ENCODE results near the gene NR2F2.

DNA sequence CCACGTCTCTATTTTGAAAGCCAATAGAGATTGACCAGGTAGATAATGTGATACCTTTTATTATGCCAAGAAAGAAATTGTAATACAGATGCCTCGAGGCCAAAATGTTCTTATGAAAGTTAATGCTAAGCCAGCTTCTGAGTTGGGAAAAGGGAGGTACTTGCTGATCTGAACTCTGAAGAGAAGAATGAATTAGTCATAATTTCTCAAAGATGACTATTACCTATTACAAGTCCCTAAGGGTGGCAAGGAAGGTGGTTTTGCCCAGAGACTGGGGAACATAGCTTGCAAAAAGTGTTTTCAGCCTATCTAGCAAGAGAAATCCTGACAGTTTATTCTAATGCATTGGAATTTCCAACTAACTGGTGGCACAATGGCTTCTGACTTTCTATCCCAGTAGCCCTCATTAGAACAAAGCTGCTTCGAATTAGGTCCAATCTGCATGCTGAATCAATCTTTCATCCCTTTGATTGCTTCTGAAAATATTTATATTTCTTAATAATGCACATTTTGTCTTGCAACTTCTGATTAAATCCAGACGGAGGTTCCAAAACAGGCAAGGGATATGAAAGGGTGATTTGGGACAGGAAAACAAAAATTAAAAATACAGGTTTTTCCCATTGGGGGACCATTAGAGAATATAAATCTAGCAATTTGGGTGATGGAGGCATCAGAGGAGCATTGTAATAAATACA is 17.7 kb upstream of the NR2F2 start:
- TF ChIP-seq, protein P1, sequence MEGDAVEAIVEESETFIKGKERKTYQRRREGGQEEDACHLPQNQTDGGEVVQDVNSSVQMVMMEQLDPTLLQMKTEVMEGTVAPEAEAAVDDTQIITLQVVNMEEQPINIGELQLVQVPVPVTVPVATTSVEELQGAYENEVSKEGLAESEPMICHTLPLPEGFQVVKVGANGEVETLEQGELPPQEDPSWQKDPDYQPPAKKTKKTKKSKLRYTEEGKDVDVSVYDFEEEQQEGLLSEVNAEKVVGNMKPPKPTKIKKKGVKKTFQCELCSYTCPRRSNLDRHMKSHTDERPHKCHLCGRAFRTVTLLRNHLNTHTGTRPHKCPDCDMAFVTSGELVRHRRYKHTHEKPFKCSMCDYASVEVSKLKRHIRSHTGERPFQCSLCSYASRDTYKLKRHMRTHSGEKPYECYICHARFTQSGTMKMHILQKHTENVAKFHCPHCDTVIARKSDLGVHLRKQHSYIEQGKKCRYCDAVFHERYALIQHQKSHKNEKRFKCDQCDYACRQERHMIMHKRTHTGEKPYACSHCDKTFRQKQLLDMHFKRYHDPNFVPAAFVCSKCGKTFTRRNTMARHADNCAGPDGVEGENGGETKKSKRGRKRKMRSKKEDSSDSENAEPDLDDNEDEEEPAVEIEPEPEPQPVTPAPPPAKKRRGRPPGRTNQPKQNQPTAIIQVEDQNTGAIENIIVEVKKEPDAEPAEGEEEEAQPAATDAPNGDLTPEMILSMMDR (conservative IDR thresholded peaks at IDR 0.05): no peak
- no peak for TF ChIP-seq EZH2 (IDR thresholded peaks at IDR 0.05; ENCODE audit: low read depth)
